HepG2 (cell line): ENCODE data around the gene DDN. TPM values are rescaled to one million over a fixed set of nuclear protein-coding genes. Genes with fewer than 3 reads are reported as not detected.
A peak's percentile ranks its signal among the peaks of the same experiment; 100 is the strongest.

ENCODE experiments used
- ERF ChIP-seq: IDR thresholded peaks from 2 replicates; pipeline ENCODE4 v1.6.1; 2018; ENCODE audit warnings: missing biosample characterization, missing genetic modification reagents
- NAIF1 ChIP-seq: sonication (generic); formaldehyde crosslinking; IDR thresholded peaks from 2 replicates; pipeline ENCODE4 v1.5.0; 2020; ENCODE audit warnings: mild to moderate bottlenecking, missing genetic modification reagents, borderline replicate concordance
- POLR2A ChIP-seq, 2 experiments: IDR thresholded peaks; 2 replicates each; pipeline ENCODE4 v1.6.1; 2011; ENCODE audit warnings: low read depth in 2 of 2, low read length in 2 of 2, mild to moderate bottlenecking in 1 of 2, moderate library complexity in 1 of 2; ENCODE audit not compliant: insufficient read depth in 1 of 2
- RORA ChIP-seq: sonication (generic); formaldehyde crosslinking; IDR thresholded peaks from 2 replicates; pipeline ENCODE4 v1.5.0; 2020; ENCODE audit warnings: mild to moderate bottlenecking, missing genetic modification reagents, moderate library complexity
- SAP130 ChIP-seq: IDR thresholded peaks from 2 replicates; pipeline ENCODE4 v1.6.1; 2016; ENCODE audit warnings: low read depth
- ZFP37 ChIP-seq: sonication (generic); formaldehyde crosslinking; IDR thresholded peaks from 2 replicates; pipeline ENCODE4 v1.4.0; 2020; ENCODE audit warnings: missing genetic modification reagents, borderline replicate concordance
- ZFP82 ChIP-seq: sonication (generic); formaldehyde crosslinking; IDR thresholded peaks from 2 replicates; pipeline ENCODE4 v1.5.1; 2020; ENCODE audit warnings: mild to moderate bottlenecking, missing genetic modification reagents, borderline replicate concordance
- ZNF570 ChIP-seq: sonication (generic); formaldehyde crosslinking; IDR thresholded peaks from 2 replicates; pipeline ENCODE4 v1.4.0; 2020; ENCODE audit warnings: mild to moderate bottlenecking, missing genetic modification reagents, borderline replicate concordance
- ZNF589 ChIP-seq: sonication (generic); formaldehyde crosslinking; conservative IDR thresholded peaks from 2 replicates; pipeline ENCODE4 v1.8.0; 2022; ENCODE audit warnings: mild to moderate bottlenecking, moderate library complexity, missing genetic modification reagents
- ZNF616 ChIP-seq: sonication (generic); formaldehyde crosslinking; IDR thresholded peaks from 2 replicates; pipeline ENCODE4 v1.5.0; 2020; ENCODE audit warnings: low read depth, mild to moderate bottlenecking, missing genetic modification reagents
- ZNF724P ChIP-seq: sonication (generic); formaldehyde crosslinking; IDR thresholded peaks from 2 replicates; pipeline ENCODE4 v1.8.0; 2022; ENCODE audit warnings: missing genetic modification reagents, borderline replicate concordance
- ZNF749 ChIP-seq: sonication (generic); formaldehyde crosslinking; IDR thresholded peaks from 2 replicates; pipeline ENCODE4 v1.8.0; 2022; ENCODE audit warnings: mild to moderate bottlenecking, missing genetic modification reagents, moderate library complexity, borderline replicate concordance
- ZNF773 ChIP-seq: sonication (generic); formaldehyde crosslinking; IDR thresholded peaks from 2 replicates; pipeline ENCODE4 v1.4.0; 2020; ENCODE audit warnings: missing genetic modification reagents, borderline replicate concordance
- ZSCAN9 ChIP-seq: IDR thresholded peaks from 2 replicates; pipeline ENCODE4 v1.6.1; 2016; ENCODE audit warnings: borderline replicate concordance
- polyA plus RNA-seq, 8 experiments: library from polyadenylated mRNA; depleted of rRNA in 3 of 8; stranded (reverse) in 7 of 8; unstranded in 1 of 8; fragments of >200 nt; fragmentation: Illumina TruSeq in 4 of 8; extraction: Trizol in 4 of 8; gene quantifications; 2 replicates each; pipeline versions ENCODE4 v1.2.1 to v1.2.3, GENCODE V29; 2011 to 2016; ENCODE audit warnings: low read depth in 4 of 8, missing spikeins in 1 of 8, mixed read lengths in 1 of 8; ENCODE audit not compliant: insufficient read depth in 1 of 8
- total RNA-seq, 5 experiments: library from RNA; depleted of rRNA; stranded (reverse); fragments of >200 nt; fragmentation: Illumina TruSeq; extraction: Trizol; gene quantifications; 2 replicates each; pipeline ENCODE4 v1.2.3, GENCODE V29; 2016; ENCODE audit warnings: low read depth in 1 of 5
- TF ChIP-seq, protein P1 (sequence below): IDR thresholded peaks from 2 replicates; pipeline ENCODE4 v1.6.1; 2016
- TF ChIP-seq, protein P2 (sequence below): fragments of 450-650 bp; IDR thresholded peaks from 2 replicates; pipeline ENCODE4 v1.6.1; 2017; ENCODE audit warnings: mild to moderate bottlenecking
- TF ChIP-seq, protein P3 (sequence below): IDR thresholded peaks from 2 replicates; pipeline ENCODE4 v1.6.1; 2018; ENCODE audit warnings: missing genetic modification reagents
- TF ChIP-seq, protein P4 (sequence below): sonication (generic); formaldehyde crosslinking; IDR thresholded peaks from 2 replicates; pipeline ENCODE4 v1.4.0; 2020; ENCODE audit warnings: mild to moderate bottlenecking, missing genetic modification reagents
- TF ChIP-seq, protein P5 (sequence below): sonication (generic); formaldehyde crosslinking; IDR thresholded peaks from 2 replicates; pipeline ENCODE4 v1.5.0; 2020; ENCODE audit warnings: mild to moderate bottlenecking, missing genetic modification reagents
- TF ChIP-seq, protein P6 (sequence below): IDR thresholded peaks from 2 replicates; pipeline ENCODE4 v1.6.1; 2016; ENCODE audit warnings: missing compliant biosample characterization, missing genetic modification reagents, borderline replicate concordance

The DDN gene
- total and polyA plus RNA-seq, 2 of the 13 experiments (the other 11 are each of a cell fraction or from before 2014, with no cell fraction given): 0.24 to 0.53 TPM

DNA sequence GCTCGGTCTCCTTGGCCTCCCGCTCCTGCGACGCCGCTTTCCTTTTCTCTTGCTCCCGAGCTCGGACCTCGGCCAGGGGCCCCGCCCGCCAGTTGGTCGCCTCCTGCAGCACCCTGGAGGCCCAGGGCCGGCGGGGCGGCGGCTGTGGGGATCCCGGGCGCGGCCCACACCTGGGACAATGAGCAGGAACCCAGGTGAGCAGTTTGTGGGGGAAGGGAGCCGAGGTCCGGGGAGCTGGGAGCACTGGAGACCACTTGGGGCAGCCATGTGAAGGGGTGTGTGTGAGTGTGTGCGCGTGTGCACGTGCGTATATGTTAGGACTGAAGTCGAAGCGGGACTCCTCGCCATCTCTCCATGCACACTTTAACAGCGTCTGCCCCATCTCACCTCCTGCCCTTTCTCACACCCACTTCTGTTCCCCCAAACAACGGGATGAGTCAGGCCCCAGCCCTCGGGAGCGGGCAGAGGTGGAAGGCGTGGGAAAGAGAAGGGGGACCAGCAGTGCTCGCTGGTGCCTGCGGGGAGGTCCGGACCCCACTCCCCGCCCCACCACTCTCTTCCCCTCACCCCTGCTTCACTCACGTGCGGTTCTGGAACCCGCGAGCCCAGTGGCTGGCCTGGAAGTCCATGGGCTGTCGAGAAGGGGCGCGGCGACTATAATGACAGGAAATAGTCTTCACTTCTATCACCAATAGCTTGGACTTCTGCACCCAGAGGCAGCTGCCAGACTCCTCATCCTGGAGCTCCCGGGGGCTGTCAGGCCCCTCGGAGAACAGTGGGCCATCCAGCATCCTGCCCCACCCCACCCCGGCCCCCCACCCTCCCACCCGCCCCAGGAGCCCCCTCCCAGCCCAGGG is 450 bp downstream of the DDN start (continued):
- peak; percentile 97 for TF ChIP-seq ZFP37
- TF ChIP-seq ZFP82 (CRISPR knock-in tag): no peak
- TF ChIP-seq ZSCAN9 (CRISPR knock-in tag): peak; percentile 56; the same call in 1 of the 2 replicates
- no peak for TF ChIP-seq RORA (CRISPR knock-in tag)
- TF ChIP-seq, protein P1, sequence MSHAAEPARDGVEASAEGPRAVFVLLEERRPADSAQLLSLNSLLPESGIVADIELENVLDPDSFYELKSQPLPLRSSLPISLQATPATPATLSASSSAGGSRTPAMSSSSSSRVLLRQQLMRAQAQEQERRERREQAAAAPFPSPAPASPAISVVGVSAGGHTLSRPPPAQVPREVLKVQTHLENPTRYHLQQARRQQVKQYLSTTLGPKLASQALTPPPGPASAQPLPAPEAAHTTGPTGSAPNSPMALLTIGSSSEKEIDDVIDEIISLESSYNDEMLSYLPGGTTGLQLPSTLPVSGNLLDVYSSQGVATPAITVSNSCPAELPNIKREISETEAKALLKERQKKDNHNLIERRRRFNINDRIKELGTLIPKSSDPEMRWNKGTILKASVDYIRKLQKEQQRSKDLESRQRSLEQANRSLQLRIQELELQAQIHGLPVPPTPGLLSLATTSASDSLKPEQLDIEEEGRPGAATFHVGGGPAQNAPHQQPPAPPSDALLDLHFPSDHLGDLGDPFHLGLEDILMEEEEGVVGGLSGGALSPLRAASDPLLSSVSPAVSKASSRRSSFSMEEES: peak; percentile 58; the same call in 1 of the 2 replicates
- TF ChIP-seq ZNF724P (CRISPR knock-in tag): no peak
- TF ChIP-seq, protein P2, sequence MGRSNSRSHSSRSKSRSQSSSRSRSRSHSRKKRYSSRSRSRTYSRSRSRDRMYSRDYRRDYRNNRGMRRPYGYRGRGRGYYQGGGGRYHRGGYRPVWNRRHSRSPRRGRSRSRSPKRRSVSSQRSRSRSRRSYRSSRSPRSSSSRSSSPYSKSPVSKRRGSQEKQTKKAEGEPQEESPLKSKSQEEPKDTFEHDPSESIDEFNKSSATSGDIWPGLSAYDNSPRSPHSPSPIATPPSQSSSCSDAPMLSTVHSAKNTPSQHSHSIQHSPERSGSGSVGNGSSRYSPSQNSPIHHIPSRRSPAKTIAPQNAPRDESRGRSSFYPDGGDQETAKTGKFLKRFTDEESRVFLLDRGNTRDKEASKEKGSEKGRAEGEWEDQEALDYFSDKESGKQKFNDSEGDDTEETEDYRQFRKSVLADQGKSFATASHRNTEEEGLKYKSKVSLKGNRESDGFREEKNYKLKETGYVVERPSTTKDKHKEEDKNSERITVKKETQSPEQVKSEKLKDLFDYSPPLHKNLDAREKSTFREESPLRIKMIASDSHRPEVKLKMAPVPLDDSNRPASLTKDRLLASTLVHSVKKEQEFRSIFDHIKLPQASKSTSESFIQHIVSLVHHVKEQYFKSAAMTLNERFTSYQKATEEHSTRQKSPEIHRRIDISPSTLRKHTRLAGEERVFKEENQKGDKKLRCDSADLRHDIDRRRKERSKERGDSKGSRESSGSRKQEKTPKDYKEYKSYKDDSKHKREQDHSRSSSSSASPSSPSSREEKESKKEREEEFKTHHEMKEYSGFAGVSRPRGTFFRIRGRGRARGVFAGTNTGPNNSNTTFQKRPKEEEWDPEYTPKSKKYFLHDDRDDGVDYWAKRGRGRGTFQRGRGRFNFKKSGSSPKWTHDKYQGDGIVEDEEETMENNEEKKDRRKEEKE: no peak
- TF ChIP-seq NAIF1 (CRISPR knock-in tag): peak; percentile 71; the same call in 1 of the 2 replicates
- no peak for TF ChIP-seq POLR2A (IDR thresholded peaks at IDR 0.05; ENCODE audit: insufficient read depth in 1 of 2, low read depth in 2 of 2, low read length in 2 of 2)
- peak; percentile 46; the same call in 1 of the 2 replicates for TF ChIP-seq ZNF589 (CRISPR knock-in tag)
- peak; percentile 94 for TF ChIP-seq ZNF773
- TF ChIP-seq, protein P3, sequence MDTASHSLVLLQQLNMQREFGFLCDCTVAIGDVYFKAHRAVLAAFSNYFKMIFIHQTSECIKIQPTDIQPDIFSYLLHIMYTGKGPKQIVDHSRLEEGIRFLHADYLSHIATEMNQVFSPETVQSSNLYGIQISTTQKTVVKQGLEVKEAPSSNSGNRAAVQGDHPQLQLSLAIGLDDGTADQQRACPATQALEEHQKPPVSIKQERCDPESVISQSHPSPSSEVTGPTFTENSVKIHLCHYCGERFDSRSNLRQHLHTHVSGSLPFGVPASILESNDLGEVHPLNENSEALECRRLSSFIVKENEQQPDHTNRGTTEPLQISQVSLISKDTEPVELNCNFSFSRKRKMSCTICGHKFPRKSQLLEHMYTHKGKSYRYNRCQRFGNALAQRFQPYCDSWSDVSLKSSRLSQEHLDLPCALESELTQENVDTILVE (CRISPR knock-in tag): no peak; the same call in 1 of the 2 replicates
- TF ChIP-seq ZNF749 (CRISPR knock-in tag): peak; percentile 32; the same call in 1 of the 2 replicates
- peak; percentile 6; the same call in 1 of the 2 replicates for TF ChIP-seq SAP130 (CRISPR knock-in tag)
- TF ChIP-seq ZNF570 (CRISPR knock-in tag): 0 out of 2 replicates have a peak, but pooled peaks have one; percentile 28
- TF ChIP-seq, protein P4, sequence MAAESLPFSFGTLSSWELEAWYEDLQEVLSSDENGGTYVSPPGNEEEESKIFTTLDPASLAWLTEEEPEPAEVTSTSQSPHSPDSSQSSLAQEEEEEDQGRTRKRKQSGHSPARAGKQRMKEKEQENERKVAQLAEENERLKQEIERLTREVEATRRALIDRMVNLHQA (CRISPR knock-in tag): no peak
- peak; percentile 73; the same call in 1 of the 2 replicates for TF ChIP-seq ERF
- TF ChIP-seq ZNF616 (CRISPR knock-in tag): peak; percentile 95
- TF ChIP-seq, protein P5, sequence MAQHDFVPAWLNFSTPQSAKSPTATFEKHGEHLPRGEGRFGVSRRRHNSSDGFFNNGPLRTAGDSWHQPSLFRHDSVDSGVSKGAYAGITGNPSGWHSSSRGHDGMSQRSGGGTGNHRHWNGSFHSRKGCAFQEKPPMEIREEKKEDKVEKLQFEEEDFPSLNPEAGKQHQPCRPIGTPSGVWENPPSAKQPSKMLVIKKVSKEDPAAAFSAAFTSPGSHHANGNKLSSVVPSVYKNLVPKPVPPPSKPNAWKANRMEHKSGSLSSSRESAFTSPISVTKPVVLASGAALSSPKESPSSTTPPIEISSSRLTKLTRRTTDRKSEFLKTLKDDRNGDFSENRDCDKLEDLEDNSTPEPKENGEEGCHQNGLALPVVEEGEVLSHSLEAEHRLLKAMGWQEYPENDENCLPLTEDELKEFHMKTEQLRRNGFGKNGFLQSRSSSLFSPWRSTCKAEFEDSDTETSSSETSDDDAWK (CRISPR knock-in tag): no peak
- TF ChIP-seq, protein P6, sequence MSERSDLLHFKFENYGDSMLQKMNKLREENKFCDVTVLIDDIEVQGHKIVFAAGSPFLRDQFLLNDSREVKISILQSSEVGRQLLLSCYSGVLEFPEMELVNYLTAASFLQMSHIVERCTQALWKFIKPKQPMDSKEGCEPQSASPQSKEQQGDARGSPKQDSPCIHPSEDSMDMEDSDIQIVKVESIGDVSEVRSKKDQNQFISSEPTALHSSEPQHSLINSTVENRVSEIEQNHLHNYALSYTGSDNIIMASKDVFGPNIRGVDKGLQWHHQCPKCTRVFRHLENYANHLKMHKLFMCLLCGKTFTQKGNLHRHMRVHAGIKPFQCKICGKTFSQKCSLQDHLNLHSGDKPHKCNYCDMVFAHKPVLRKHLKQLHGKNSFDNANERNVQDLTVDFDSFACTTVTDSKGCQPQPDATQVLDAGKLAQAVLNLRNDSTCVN (CRISPR knock-in tag): no peak
